ENCODE data around the gene BMP5.

DNA sequence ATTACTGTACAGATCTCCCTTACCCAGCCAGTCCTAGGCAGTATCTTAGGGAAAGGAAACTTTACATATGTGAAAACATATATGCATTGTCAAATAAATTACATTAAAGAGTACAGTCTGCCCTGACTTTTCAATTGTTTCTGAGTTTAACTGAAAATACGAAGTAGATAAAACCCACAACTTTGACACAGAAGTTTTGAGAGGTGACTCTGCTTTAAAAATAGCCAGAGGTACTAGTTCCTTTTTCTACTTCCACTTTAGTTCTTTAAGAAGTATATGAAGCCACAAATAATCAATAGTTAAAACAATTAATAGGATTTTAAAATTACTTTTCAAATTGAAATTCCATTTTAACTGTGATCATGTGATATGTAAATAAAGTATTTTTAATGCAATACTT is 62.9 kb downstream of the BMP5 start:
- TF ChIP-seq, protein P1, sequence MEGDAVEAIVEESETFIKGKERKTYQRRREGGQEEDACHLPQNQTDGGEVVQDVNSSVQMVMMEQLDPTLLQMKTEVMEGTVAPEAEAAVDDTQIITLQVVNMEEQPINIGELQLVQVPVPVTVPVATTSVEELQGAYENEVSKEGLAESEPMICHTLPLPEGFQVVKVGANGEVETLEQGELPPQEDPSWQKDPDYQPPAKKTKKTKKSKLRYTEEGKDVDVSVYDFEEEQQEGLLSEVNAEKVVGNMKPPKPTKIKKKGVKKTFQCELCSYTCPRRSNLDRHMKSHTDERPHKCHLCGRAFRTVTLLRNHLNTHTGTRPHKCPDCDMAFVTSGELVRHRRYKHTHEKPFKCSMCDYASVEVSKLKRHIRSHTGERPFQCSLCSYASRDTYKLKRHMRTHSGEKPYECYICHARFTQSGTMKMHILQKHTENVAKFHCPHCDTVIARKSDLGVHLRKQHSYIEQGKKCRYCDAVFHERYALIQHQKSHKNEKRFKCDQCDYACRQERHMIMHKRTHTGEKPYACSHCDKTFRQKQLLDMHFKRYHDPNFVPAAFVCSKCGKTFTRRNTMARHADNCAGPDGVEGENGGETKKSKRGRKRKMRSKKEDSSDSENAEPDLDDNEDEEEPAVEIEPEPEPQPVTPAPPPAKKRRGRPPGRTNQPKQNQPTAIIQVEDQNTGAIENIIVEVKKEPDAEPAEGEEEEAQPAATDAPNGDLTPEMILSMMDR (conservative IDR thresholded peaks at IDR 0.05 in 1 of 2, IDR thresholded peaks at IDR 0.05 in 1 of 2; ENCODE audit: low read depth in 1 of 2, low read length in 2 of 2) = no peak
- TF ChIP-seq EZH2 (IDR thresholded peaks at IDR 0.05; ENCODE audit: low read length, missing control alignments) = no peak
